G401.6 (cell line): Measurements from ENCODE around the gene ZNRF1.

ENCODE experiments used
- FAIRE-seq: peaks from 2 replicates; lab custom pipeline; 2012; peaks lifted over from hg19 to GRCh38; lab: Jason Lieb, UNC

The ZNRF1 gene

GRCh38 chr16:75062135-75062975 is 63.5 kb downstream of the ZNRF1 start:
- no peak for FAIRE-seq

DNA sequence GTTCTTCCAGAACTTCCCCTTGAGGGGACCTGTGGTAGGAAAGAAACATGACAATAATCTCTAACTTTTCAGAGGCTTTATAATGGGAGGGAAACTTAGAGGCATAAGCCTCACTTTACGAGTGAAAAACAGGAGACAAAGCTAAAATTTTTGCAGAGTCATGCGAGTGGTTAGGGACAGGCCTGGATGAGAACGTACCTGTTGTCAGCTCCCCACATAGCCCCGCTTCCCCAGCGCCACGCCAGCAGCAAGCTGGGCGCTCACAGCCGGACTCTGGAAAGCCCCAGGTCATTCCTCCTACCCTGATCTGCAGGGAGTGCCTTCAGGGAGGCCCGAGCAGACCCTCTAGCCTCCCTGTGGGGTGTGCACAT is 64.1 kb downstream of the ZNRF1 start:
- FAIRE-seq = no peak

DNA sequence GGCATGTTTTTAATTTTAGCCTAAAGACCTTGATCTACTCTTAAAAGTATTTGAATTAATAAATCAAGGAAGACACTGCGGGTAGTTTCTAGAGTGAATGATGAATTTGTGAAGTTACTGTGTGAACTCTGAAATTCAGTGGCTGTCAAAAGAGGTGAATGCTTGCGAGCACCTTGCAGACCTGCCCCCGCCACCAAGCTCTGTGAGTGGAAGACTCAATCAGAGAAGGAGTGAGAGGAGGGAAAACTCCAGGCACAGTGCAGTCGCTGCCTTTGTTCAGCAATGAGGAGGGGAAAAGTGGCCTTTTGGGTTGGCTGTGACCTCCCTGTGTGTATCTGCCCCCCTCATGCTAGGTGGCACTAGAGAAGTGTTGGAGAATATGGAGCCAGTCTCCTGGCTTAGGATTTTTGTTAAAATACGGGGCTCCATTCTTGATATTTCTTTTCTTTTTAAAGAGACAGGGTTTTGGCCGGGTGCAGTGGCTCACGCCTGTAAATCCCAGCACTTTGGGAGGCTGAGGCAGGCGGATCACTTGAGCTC is 64.8 kb downstream of the ZNRF1 start:
- no peak for FAIRE-seq

- FAIRE-seq = no peak
Measured at GRCh38 chr16:75064403-75065148, 65.8 kb downstream of the ZNRF1 start.

DNA sequence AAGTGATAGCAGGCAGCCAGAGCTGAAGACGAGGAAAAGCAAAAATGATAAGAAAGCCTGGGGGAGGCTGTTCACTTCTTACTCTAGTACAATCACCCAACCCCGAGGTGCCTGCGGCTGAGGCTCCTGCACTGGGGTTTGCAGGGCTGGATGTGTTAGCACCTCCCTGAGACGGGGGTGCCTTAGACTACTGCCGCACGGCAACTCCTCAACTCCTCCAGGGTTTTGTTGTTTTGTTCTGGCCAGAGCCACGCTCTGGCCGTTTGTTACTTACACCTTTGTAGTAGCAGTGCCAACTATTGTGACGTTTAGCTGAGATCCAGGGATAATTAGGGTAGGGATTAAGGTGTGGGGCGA is 66.3 kb downstream of the ZNRF1 start:
- no peak for FAIRE-seq

DNA sequence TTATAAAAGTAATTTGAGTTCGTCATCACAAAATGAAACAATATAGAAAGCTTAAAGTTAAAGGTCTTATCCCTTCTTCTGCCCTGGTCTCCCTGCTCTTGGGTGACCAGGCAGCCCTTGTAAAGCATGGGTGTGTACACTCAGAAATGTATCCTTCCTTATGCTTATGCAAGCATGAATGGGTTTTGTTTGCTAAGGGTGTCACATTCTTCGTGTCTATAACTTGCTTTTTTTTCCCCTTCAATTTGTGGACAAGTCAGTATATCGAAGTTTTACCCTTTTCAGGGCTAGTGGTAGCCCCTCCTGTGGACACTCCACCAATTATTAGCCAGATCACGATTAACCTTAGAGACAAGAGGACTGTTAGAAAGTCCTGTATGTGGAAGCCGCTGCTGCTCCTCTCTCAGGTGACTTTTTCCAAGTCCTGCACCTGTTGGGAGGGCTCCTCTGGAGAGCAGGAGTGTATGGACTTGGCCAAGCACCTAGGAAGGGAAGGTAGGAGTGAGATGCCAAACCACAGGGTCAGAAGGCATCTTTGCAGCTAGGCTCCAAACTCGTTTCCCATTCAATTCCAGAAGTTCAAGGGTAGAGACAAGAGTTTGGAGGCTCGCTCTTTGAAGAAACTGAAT is 66.8 kb downstream of the ZNRF1 start:
- FAIRE-seq = no peak

DNA sequence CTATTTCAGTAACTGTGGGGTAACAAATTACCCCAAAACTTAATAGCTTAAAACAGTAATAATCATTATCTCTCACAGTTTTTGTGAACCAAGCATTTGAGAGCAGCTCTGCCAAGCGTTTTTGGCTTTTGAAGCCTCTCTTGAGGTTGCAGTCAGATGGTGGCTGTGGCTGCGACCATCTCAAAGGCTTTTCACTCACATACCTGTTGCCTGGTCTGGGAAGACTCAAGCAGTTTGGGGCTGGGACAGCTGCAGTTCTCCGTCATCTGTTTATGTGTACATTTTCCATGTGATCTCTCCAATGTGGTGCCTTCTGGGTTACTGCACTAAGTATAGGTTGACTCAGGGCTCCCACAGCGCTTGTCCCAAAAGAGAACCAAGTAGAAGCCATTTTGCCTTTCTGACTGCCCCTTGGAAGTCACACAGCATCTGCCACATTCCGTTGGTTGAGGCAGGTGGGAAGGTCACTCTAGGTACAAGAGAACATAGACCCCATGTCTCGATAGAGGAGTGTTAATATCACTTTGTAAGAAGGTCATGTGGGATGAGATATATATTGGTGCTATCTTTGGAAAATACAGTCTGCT is 68.1 kb downstream of the ZNRF1 start:
- no peak for FAIRE-seq

DNA sequence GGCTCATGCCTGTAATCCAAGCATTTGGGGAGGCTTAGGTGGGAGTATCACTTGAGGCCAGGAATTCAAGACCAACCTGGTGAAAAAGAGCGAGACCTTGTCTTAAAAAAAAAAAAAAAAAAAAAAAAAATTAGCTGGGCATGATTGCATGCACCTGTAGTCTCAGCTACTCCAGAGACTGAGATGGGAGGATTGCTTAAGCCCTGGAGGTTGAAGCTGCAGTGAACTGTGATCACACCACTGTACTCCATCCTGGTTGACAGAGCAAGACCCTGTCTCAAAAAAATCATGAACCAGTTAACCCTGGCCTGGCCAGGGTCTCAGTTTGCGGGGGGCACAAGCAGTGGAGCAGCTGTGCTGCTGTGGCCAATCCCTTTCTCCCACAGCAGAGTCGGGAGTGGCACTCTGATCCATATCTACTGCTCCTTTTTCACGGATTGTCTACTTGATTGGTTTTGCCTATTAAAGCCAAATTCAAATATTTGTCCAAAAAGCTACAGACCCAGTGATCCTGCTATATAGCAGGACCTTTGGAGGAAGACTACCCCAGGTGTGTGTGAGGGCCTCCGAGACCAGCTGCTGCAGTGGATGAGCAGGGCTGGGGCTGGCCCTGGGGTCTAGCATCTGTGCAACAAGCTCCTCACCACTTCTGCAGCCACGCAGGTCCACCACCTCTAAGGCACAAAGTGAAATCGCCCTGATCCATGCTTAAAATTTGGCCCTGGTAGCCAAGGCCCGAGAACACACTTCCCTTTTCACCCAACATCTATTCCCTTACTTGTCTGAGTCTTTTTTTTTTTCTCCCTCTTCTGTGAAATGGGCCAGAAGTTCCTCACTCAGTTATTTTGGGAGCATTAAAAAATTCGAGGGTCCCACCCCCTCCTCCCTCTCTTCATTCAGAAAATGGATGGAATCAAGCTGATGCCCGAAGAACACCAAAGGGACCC is 69.5 kb downstream of the ZNRF1 start:
- FAIRE-seq = no peak

GRCh38 chr16:75070012-75070841 is 71.4 kb downstream of the ZNRF1 start:
- no peak for FAIRE-seq

DNA sequence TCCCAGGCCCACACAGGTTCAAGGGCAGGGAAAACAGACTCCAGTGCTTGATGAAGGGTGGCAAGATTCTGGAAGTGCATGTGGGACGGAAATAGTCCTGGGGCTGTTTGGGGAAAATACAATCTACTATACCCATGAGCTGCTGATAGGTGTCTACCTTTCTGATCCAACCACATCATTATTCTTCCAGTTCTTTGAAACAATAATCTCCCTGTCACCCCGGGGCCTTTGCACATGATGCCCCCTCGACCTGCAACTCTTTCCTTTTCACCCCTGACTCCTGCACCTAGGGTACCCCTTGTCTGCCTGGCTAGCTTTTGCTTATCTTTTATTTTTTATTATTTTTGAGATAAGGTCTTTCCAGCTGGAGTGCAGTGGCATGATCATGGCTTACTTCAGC is 72.8 kb downstream of the ZNRF1 start:
- FAIRE-seq = no peak

- FAIRE-seq = no peak
Measured at GRCh38 chr16:75072239-75072947, 73.6 kb downstream of the ZNRF1 start.

DNA sequence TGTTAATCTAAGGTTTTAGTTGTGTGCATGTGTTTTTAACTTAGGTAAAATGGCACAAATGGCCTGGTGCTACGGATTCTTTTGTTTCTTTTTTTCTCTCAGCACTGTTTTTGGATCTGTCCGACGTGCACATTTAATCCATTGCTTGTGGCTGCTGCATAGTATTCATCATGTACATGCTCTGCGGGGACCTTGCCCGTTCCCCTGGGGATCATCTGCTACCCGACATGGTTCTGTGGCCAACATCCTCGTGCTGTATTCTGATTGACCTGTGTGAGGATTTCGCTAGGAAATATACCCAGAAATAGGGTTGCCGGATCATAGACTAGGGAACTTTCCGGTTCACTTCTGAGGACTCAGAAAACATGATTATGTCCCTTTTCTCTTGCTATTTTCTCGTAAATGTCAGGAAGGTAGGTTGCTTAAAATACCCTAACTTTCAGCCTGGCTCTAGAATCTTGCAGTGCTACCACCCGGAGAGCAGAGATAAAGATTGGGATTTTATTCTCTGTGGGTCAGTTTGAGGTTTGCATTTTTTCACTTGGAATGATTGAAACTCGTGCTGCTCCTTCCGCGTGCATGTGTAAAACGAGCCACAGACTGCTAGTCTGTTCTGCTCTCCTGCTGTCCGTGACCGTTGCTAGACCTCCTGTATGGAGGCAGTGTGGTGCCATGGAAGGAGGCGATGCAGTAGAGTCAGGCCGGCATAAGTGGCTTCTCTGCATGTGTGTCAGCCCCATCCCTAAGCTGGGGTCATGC is 74.9 kb downstream of the ZNRF1 start:
- no peak for FAIRE-seq

- no peak for FAIRE-seq
Measured at GRCh38 chr16:75074304-75074793, 75.5 kb downstream of the ZNRF1 start.

DNA sequence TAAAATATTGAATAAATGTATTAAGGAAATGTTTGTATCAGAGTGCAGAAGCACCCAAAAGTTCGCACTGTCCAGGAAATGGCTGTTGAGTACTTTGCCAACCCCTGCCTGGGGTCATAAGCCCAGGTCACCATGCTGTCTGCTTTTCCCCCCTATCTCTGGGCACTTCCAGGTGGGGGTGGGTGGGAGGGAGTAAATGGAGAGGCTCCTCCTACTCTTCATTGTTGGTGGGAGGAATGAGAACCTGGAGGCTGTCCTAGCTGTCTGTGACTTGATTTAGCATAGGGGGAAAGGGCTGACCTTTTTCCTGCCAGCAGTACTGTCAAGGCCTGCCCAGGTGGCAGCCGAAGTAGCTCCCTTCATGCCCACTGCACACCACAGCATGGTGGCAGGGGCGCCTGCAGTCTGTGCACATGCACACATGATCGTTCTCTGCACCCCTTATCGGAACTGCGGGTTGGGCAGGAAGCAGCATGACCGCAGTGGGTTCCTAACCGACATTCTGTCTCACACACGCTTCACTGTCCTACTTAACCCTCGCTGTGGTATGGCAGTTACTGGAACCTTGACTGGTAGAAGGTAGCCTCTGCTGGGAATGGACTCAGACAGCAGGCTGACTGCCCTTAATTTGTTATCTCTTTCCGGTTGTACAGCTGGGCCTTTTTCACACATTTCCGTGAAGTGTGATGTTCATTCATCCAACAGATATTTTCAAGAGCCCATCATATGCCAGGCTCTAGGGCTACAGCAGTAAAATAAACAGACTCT is 76.3 kb downstream of the ZNRF1 start:
- FAIRE-seq = no peak

DNA sequence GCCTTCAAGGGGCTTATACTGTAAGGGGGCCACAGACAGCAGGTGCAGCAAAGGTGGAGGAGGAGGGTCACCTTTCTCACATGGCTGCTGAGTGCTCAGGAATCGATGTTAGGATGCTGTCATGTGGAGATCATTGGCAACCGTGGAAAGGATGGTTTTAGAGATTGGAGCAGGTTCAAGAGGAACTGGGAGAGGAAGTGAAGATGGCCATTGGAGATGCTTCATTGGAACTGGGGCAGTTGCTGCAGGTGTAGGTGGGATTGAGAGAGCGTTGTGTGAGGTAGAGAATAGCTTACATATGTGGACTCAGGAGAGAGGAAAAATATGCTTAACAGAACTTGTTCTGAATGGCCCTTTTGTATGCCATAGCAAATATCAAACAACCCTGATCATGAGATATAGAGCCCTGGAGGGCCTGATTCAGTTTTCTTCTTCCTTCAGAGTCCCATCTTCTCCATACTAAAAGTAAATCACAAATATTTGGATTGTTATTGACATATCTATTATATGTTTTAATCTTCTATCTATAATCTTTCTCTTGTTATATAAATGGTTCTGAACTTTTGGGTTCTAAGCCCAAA is 77.0 kb downstream of the ZNRF1 start:
- FAIRE-seq = no peak

DNA sequence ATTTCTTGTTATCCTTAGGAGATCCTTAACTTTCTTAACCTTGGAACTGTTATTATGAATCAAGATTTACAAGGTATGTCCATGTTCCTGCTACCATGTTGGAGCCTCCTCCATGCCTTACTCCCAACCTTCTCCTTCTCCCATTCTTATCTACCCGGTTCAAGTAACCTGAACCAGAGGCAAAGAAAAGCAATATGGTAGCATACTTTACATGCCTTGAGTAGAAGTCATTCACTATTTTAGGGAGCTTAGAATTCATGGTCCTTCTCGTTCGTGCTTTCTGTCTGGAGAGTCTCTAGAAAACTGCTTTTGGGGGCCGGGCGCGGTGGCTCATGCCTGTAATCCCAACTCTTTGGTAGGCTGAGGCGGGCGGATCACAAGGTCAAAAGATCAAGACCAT is 80.1 kb downstream of the ZNRF1 start:
- no peak for FAIRE-seq

DNA sequence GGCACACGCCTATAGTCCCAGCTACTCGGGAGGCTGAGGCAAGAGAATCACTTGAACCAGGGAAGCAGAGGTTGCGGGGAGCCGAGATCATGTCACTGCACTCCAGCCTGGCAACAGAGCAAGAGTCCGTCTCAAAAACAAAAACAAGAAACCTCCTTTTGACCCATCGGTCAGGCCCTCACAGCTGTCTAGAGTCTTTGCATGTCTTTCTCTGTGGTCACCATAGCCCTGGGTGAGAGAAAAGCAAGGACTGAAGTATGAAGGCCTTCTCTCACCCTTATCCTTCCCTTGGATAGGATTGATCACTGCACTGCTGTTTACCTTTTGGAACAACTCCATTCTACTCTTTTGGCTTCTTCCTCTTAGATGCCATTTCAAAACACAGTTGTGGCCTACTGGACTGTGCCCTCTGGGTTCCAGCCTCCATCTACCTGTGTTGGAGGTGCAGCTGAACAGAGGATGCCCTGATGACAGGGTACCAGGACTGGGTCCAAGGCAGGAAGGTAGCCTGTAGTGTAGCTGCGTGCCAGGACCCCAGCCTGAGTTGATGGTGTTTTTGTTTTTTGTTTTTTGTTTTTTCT is 80.6 kb downstream of the ZNRF1 start:
- no peak for FAIRE-seq
